Urinary bladder (tissue), 2 donors: ENCODE measurements around the gene NT5C1B. TPM values are rescaled to one million over a fixed set of nuclear protein-coding genes. Genes with fewer than 3 reads are reported as not detected.

ENCODE experiments used
- polyA plus RNA-seq: library from polyadenylated mRNA; stranded (reverse); fragments of 200-250 nt; gene quantifications from one replicate; pipeline ENCODE4 v1.2.3, GENCODE V29; 2013
- small RNA-seq: library from RNA; depleted of rRNA; stranded (forward); fragments of <200 nt; gene quantifications from one replicate; pipeline ENCODE3, GENCODE V24; 2014
- total RNA-seq: library from RNA; depleted of rRNA; stranded (reverse); fragments of >200 nt; gene quantifications from one replicate; pipeline ENCODE4 v1.2.3, GENCODE V29; 2014
- donor health status: healthy.

Gene NT5C1B
- total and polyA plus RNA-seq, 2 donors: 0.04 TPM; not detected in 1

Small RNA genes lying within 50 kb of the gene (small RNA-seq; reads per million reads assigned to genes)
- gene RNU6-1215P: not detected

Other genes starting within 250 kb of the NT5C1B start
- gene RDH14, start 28.9 kb downstream of the NT5C1B start, total RNA-seq: 47.5 TPM
- 33.0 TPM for gene RDH14, start 28.9 kb downstream of the NT5C1B start, polyA plus RNA-seq